ENCODE data around the gene MOG. TPM values are rescaled to one million over a fixed set of nuclear protein-coding genes. Genes with fewer than 3 reads are reported as not detected.

The MOG gene
- total and polyA plus RNA-seq, 2 donors (not counting 1 experiment from before 2014, with no cell fraction given) = not detected

GRCh38 chr6:29631860-29632731, 24.8 kb upstream of the MOG start:
- CTCF ChIA-PET = interaction anchor here (1.7 to 13.5 kb wide), 2 partner anchors 13 to 19 kb away, joined by 5 to 226 read pairs; no protein-coding TSS in a partner anchor
- peak overlapping the region; percentile 82 for H3K27ac Mint-ChIP-seq
- peak overlapping the region; percentile 87 for H3K4me3 Mint-ChIP-seq

More at GRCh38 chr6:29631860-29632731, 24.8 kb upstream of the MOG start:
- no peaks in the 10 kb centered on the region for H3K27me3 Mint-ChIP-seq
- no peaks in the 10 kb centered on the region for H3K9me3 ChIP-seq (ENCODE audit: control extremely low read depth in 1 of 3, control insufficient read depth in 2 of 3, insufficient read depth in 1 of 3, low read length in 2 of 3)
- H3K9me3 Mint-ChIP-seq (ENCODE audit: insufficient read depth) = no peaks in the 10 kb centered on the region
- peak overlapping the region in 4 of 5 experiments; percentile 90 to 96 (median 94) for H3K4me3 ChIP-seq (ENCODE audit: control extremely low read depth in 1 of 5, extremely low read depth in 1 of 5, insufficient read depth in 1 of 5, low read depth in 2 of 5, low read length in 4 of 5)
- peaks cover 33 to 69% of the 10 kb centered on the region in 2 donors for H3K4me1 ChIP-seq (ENCODE audit: control insufficient read depth in 2 of 2, insufficient read depth in 2 of 2, low read length in 2 of 2)
- H3K79me2 ChIP-seq (ENCODE audit: control insufficient read depth, insufficient read depth, low read length) = peaks cover 15% of the 10 kb centered on the region
- POLR2A ChIA-PET = interaction anchor here (0.5 to 3.1 kb wide), 6 partner anchors 18 to 1552 kb away, joined by 4 to 30 read pairs (median 6); partner anchors contain the start of gene ZNF165
- H3K36me3 ChIP-seq (replicated peaks in 1 of 2; ENCODE audit: control extremely low read depth in 1 of 2, control insufficient read depth in 1 of 2, extremely low read depth in 1 of 2, insufficient read depth in 2 of 2, low read length in 1 of 2) = peaks cover 0 to 6% of the 10 kb centered on the region in 2 experiments
- H3K27ac ChIP-seq (ENCODE audit: low read length in 2 of 2) = peak overlapping the region in 1 of 2 donors; percentile 86
- ATAC-seq (ENCODE audit: low read depth) (peak; percentile 63), DNase-seq (peak; percentile 85)
- H3K9ac ChIP-seq (ENCODE audit: low read length) = peak overlapping the region; percentile 91
- peak overlapping the region; percentile 98 for H3K4me2 ChIP-seq (replicated peaks; ENCODE audit: low read depth, low read length, poor library complexity, severe bottlenecking)
- TF ChIP-seq, protein P1, sequence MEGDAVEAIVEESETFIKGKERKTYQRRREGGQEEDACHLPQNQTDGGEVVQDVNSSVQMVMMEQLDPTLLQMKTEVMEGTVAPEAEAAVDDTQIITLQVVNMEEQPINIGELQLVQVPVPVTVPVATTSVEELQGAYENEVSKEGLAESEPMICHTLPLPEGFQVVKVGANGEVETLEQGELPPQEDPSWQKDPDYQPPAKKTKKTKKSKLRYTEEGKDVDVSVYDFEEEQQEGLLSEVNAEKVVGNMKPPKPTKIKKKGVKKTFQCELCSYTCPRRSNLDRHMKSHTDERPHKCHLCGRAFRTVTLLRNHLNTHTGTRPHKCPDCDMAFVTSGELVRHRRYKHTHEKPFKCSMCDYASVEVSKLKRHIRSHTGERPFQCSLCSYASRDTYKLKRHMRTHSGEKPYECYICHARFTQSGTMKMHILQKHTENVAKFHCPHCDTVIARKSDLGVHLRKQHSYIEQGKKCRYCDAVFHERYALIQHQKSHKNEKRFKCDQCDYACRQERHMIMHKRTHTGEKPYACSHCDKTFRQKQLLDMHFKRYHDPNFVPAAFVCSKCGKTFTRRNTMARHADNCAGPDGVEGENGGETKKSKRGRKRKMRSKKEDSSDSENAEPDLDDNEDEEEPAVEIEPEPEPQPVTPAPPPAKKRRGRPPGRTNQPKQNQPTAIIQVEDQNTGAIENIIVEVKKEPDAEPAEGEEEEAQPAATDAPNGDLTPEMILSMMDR (IDR thresholded peaks at IDR 0.05) = no peak
- no peak for TF ChIP-seq EZH2 (IDR thresholded peaks at IDR 0.05; ENCODE audit: borderline replicate concordance, insufficient read depth, low read depth, low read length, poor library complexity, severe bottlenecking)
- H3K27me3 ChIP-seq (replicated peaks in 1 of 4; ENCODE audit: control extremely low read depth in 1 of 4, control insufficient read depth in 3 of 4, insufficient read depth in 4 of 4, low read length in 3 of 4) = no peaks in the 10 kb centered on the region
- H3K4me1 Mint-ChIP-seq = peaks cover 68% of the 10 kb centered on the region
- 4% methylated on average over 44 of the region's 53 CpGs for WGBS (ENCODE audit: insufficient coverage)
- H2AFZ ChIP-seq (ENCODE audit: insufficient read depth, low read depth, low read length, poor library complexity, severe bottlenecking) = peak overlapping the region; percentile 98
- peaks cover 22% of the 10 kb centered on the region for H4K20me1 ChIP-seq (ENCODE audit: control insufficient read depth, insufficient read depth, low read length, poor library complexity, severe bottlenecking)
- intact Hi-C loops (cut with micrococcal nuclease) = no loop called here

Measured in B cell (primary cell).